ENCODE data around the gene ZKSCAN8.
A peak's percentile ranks its signal among the peaks of the same experiment; 100 is the strongest.
"Not testable (repeated sequence)": the region's sequence is repeated elsewhere in the genome, so short reads cannot be mapped to it uniquely, and the experiment has no call there.

The ZKSCAN8 gene

DNA sequence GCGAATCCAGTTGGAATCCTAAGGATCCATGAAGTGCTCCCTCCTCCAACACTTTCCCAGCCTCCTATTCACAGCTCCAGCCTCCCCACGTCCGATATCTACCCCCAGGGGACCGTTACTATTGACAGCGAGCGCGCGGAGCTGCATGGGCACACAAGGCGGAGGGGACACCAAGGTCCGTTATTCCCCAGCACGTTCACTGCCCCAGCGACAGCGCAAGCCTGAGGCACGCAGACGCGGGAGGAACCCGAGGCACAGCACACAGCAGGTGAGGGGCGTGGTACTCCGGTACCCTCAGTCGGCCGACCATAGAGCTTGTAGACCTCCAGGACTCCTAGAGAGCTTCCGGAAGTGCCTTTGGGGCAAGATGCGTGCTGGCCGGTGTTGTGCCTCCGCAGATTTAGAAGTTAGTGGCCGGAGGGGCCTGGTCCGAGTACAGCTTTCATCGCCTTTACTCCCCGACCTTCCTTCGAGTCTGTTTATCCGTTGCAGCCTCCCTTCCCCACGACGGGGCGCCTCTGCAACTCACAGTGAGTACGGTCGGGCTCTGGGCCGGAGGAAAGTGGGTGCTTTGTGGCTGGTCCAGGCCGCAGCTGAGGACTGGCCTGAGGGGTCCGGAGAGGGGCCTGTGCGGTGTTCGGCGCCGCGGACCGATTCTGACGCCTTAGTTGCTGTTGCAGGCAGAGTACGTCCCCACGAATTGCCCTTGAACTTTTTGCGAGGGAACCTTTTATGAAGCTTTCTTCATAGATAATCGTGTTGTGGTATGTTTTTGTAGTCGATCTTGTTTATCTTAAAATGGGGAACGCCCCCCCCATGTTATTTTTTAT lies at the start of gene ZKSCAN8:
Gene ZKSCAN8, plus strand, starts transcription at position 384 of the 830 bp plus-strand sequence. CDS start 6,525 bp downstream, outside the sequence.
- peak; percentile 97 for DNase-seq

DNA sequence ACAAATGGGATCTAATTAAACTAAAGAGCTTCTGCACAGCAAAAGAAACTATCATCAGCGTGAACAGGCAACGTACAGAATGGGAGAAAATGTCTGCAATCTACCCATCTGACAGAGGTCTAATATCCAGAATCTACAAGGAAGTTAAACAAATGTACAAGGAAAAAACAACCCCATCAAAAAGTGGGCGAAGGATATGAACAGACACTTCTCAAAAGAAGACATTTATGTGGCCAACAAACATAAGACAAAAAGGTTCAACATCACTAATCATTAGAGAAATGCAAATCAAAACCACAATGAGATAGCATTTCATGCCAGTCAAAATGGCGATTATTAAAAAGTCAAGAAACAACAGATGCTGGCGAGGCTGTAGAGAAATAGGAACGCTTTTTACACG lies 39.5 kb upstream of the ZKSCAN8 start:
- DNase-seq: not testable (repeated sequence)

DNA sequence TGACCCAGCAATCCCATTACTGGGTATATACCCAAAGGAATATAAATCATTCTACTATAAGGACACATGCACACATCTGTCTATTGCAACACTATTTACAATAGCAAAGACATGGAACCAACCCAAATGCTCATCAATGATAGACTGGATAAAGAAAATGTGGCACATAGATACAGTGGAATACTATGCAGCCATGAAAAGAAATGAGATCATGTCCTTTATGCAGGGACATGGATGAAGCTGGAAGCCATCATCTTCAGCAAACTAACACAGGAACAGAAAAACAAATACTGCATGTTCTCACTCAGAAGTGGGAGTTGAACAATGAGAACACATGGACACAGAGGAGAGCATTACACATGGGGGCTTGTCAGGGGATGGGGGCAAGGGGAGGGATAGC lies 39.0 kb upstream of the ZKSCAN8 start:
- DNase-seq: not testable (repeated sequence)

- DNase-seq: peak; percentile 76
Measured at GRCh38 chr6:28104392-28105244, 37.1 kb upstream of the ZKSCAN8 start.

DNA sequence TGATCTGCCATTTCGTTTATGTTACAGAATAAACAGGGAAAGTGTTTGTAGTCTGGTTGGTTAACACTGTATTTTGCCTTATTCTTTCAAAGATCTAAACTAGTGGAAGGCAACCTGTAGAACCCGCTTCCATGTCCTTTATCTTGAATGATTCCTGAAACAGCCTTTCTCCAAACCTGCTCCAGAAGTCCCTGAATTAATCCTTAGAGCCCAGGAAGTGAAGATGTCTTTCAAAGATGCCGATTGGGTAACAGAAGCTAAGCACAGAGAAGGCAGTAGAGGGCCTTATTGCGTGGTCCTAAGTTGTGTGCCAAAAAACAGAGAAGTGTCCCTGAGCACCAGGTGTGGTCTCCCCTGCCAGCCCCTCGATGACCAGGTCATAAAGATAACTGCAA lies 36.4 kb upstream of the ZKSCAN8 start:
- peak; percentile 58 for DNase-seq

GRCh38 chr6:28107506-28107905 lies 34.2 kb upstream of the ZKSCAN8 start:
- DNase-seq: no peak

GRCh38 chr6:28111964-28112363 lies 29.7 kb upstream of the ZKSCAN8 start:
- DNase-seq: no peak

GRCh38 chr6:28115799-28116198 lies 25.9 kb upstream of the ZKSCAN8 start:
- DNase-seq: no peak

- DNase-seq: no peak
Measured at GRCh38 chr6:28117386-28118050, 24.2 kb upstream of the ZKSCAN8 start.

- no peak for DNase-seq
Measured at GRCh38 chr6:28118217-28118616, 23.5 kb upstream of the ZKSCAN8 start.

GRCh38 chr6:28121876-28122275 lies 19.8 kb upstream of the ZKSCAN8 start:
- DNase-seq: no peak

GRCh38 chr6:28122283-28122682 lies 19.4 kb upstream of the ZKSCAN8 start:
- DNase-seq: not testable (repeated sequence)

GRCh38 chr6:28124350-28124970 lies 17.2 kb upstream of the ZKSCAN8 start, which contains the start of gene ZSCAN16:
TSS of gene ZSCAN16 (plus strand) at chr6:28124609. CDS start at chr6:28125444, 835 bp downstream.
- peak; percentile 94 for DNase-seq

DNA sequence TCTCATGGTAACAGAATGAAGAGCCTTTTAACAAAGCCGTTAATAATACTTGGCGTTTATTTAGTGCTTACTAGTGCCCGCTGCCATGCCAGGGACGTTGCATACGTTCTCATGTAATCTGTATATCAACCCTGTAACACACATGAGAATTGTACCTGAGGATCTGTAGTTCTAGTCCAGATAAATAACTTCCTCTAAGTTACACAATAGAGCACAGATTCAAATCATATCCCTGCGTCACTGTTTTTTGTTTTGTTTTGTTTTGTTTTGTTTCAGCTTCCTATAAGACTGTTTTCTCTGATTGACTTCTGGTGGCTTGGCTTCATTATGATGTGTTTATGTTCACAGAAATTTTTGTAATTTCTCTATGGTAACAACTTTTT lies 16.7 kb upstream of the ZKSCAN8 start:
- DNase-seq: no peak

DNA sequence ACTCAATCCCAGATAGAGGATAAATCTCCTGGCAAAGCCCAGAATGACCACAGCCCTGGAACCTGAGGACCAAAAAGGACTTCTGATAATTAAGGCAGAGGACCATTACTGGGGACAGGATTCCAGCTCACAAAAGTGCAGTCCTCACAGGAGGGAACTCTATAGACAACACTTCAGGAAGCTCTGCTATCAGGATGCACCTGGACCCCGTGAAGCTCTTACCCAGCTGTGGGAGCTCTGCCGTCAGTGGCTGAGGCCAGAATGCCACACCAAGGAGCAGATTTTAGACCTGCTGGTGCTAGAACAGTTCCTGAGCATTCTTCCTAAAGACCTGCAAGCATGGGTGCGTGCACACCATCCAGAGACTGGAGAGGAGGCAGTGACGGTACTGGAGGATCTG lies 16.3 kb upstream of the ZKSCAN8 start:
- DNase-seq: no peak

DNA sequence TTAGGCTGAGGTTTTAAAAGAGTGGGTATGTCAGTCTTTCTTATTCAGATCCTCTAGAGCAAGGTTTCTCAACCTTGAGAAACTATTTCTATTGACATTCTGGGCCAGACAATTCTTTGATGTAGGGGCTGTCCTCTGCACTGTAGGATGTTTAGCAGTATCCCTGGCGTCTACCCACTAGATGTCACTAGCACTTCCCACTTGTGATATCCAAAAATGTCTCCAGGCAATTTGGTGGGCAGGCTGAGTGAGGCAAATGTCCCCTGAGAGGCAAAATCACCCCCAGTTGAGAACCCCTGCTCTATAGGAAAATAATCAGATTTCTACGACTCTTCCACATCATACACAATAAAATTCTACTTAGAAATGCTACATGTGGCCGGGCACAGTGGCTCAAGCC lies 7.7 kb upstream of the ZKSCAN8 start:
- DNase-seq: peak; percentile 49

DNA sequence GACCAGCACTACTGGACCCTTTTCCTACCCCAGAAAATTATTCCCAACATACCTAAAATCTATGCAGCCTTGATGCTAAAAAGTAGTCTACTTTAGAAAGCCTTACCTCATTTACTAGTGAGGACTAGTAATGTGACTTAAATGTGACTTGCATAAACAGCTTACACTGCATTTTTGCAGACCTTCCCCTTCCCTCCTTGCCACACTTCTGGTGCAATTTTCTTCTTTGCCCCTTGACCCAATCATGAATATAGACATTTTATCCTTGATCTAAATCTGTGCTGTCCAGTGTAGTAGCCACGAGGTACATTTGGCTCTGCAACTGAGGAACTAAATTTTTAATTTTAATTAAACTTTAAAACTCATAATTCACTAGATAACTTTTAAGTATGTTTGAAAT lies 7.0 kb upstream of the ZKSCAN8 start:
- no peak for DNase-seq

DNA sequence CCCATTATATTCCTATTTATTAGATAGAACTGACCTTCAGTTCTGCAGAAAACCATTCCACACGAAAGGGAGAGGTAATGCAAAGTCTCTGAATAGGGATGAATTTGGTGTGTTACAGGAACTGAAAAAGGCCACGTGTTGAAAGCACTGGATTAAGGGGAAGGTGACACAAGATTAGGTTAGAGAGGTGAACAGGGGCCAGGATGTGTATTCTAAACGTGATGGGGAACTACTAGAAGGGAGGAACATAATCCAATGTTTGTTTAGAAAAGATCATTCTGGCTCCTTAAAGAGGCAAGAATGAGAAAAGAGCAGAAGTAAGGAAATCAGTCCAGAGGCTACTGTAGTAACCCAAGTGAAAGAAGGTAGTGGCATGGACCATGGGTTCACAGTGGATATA lies 6.3 kb upstream of the ZKSCAN8 start:
- DNase-seq: no peak

GRCh38 chr6:28136585-28137504 lies 4.8 kb upstream of the ZKSCAN8 start:
- DNase-seq: peak; percentile 85

DNA sequence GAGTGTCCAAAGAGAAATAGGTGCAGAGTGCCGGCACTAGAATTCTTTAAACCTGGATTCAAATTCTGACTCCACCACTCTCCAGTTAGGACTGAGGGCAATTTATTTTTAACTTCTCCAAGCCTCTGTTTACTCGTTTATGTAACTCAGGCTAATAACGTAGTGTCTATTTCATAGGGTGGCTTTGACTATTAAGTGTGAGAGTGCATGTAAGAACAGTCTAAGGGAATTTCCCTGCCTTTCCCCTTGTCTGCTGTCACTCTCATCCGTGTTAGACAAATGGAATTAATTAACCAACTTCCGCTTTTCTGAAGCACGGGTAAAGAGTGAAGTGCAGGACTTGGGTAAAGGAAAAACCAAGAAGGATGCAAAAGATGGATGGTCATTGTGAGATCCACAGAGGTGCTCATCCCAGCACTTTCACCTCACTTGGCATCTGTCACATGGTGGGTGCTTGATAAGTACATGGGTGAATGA lies 4.1 kb upstream of the ZKSCAN8 start:
- DNase-seq: peak; percentile 14

DNA sequence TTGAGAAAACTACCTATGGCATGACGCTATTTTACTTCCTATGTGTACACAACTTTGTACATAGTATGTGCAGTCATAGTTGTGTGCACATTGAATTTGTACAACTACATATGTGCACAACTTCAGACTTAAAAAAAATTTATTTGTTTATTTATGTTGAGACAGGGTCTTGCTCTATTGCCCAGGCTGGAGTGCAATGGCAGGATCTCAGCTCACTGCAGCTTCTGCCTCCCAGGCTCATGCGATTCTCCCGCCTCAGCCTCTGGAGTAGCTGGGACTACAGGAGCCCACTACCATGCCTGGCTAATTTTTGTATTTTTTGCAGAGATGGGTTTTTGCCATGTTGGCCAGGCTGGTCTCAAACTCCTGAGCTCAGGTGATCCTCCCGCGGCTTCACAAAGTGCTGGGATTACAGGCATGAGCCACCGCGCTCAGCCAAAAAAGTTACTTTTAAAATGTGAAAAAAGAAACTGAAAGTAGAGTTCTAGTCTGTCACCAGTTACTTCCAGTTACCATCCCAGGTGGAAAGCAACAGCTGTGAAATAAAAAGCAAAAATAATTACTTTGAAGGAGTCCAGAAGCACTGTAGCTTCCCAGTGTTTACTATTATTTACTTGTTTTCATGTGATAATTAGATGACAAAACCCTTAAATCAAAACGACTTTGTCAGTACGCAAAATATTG lies 1.7 kb upstream of the ZKSCAN8 start:
- DNase-seq: no peak

Measured in NCI-H748 treated with DMSO at 0.1 percent for 48 hours (cell line).